Fibroblast of skin of right quadriceps (primary cell): Measurements from ENCODE around the gene FITM1.
"Not testable (repeated sequence)": the region's sequence is repeated elsewhere in the genome, so short reads cannot be mapped to it uniquely, and the experiment has no call there.

ENCODE experiments used
- DNase-seq: peaks from one replicate; pipeline ENCODE4 v3.0.0-alpha.2; 2013

Gene FITM1

DNA sequence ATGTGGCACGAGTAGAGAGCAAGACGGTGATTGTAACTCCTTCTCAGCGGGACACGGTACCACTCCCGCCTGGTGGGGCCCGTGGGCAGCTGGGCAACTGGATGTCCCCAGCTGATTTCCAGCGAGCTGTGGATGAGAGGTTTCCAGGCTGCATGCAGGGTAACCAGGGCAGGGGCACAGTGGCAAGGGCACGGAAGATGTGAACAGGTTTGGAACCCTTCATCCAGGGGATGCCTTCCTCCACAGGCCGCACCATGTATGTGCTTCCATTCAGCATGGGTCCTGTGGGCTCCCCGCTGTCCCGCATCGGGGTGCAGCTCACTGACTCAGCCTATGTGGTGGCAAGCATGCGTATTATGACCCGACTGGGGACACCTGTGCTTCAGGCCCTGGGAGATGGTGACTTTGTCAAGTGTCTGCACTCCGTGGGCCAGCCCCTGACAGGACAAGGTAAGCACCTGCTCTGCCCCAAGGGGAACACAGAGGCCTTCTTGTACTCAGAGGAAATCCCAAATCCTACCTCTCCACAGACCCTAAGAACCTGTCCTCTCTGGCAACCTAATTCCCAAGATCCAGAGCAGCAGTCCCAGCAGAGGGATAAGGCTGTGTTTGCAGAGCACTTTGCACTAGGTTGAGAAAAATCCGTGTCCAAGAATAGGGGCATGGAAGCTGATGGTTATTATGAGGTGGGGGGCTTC is 32.1 kb upstream of the FITM1 start:
- DNase-seq, result no peak

- DNase-seq, result no peak
Measured at GRCh38 chr14:24098927-24099813, 31.3 kb upstream of the FITM1 start.

GRCh38 chr14:24100197-24100981 is 30.1 kb upstream of the FITM1 start:
- no peak for DNase-seq

- no peak for DNase-seq
Measured at GRCh38 chr14:24100982-24101494, 29.4 kb upstream of the FITM1 start.

DNA sequence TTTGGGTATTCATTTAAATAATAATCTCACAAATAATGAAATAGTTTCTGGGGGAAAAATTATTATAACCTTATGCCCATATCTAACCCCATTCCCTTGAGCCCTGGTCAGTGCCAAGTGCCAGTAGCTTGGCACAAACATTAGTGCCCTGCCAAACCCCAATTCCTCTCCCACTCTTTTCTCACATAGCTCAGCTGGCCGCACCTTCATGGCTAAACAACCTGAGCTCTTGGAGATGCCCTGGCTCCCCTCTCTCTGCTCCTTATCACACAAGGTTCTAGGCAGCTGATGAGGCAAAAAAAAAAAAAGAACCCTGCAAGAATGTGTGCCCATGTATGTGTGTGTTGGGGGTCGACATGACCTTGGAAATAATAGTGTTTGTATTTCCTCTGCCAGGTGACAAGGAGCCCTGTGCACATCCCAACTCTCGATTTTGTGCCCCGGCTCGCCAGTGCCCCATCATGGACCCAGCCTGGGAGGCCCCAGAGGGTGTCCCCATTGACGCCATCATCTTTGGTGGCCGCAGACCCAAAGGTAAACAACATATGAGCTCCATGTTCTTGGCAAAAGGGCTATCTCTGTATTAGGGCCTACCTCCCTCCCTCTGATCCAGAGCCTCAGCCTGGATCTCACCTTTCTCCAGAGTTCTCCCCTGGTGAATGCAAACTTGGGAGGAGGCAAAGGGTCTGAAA is 28.0 kb upstream of the FITM1 start:
- no peak for DNase-seq

DNA sequence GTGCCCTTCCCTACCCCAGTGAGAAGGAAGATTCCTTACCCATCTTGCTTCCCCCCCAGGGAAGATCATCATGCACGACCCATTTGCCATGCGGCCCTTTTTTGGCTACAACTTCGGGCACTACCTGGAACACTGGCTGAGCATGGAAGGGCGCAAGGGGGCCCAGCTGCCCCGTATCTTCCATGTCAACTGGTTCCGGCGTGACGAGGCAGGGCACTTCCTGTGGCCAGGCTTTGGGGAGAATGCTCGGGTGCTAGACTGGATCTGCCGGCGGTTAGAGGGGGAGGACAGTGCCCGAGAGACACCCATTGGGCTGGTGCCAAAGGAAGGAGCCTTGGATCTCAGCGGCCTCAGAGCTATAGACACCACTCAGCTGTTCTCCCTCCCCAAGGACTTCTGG is 27.0 kb upstream of the FITM1 start:
- DNase-seq, result no peak

DNA sequence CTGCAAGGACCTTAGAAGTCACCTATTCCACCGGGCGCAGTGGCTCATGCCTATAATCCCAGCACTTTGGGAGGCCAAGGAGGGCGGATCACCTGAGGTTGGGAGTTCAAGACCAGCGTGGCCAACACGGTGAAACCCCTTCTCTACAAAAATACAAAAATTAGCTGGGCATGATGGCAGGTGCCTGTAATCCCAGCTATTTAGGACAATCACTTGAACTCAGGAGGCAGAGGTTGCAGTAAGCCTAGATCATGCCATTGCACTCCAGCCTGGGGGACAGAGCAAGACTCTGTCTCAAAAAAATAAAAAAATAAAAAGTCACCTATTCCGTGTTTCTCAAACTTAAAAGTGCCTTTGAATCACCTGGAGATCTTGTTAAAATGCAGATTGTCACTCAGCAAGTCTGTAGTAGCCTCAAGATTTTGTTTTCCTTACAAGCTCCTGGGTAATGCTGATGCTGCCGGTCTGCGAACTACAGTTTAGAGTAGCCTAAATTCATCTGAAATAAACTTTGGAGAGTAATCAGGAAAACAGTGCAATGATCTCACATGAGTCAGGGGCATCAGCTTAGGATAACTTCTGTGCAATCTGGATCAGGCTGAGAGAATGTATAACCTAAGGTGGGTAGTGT is 24.7 kb upstream of the FITM1 start:
- DNase-seq, result not testable (repeated sequence)

DNA sequence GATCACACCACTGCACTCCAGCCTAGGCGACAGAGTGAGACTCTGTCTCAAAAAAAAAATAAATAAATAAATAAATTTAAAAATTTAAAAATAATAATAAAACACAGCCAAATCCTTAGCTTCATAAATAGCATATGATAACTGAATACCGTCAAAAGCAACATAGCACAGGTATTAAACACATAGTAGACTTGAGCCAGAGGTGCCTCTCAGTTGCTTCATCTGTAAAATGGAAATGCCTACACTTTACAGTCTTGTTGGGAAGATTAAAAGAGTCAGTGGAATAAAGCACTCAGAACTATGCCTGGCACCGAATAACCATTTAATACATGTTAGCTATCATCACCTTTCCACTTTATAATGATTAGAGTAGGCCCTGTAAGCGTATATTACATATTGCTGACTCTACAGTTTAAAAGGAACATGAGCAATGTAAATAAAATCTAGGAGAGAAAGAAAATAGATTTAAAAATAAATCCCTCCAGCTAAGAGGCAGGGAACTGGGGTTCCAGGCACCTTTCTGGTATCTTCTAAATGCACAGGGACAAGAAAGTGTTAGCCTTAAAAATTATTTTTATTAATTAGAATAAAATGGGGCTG is 23.7 kb upstream of the FITM1 start:
- DNase-seq, result no peak

DNA sequence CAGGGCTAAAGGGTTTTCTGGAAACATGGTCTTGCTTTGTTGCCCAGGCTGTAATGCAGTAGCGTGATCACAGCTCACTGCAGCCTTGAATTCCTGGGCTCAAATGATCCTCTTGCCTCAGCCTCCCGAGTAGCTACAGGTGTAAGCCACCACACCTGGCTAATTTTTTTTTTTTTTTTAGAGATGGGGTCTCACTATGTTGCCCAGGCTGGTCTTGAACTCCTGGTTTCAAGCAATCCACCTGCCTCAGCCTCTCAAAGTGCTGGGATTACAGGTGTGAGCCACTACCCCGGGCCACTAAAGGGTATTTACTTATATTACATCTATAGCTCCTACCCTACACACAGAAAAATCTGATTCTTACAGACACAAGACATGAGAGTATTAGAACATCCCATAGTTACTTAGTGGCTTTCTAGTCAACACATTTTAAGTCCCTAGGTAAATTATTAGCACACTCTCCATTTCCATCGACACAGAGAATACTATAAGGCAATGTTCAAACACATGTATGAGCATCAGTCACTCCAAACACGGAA is 22.1 kb upstream of the FITM1 start:
- no peak for DNase-seq

GRCh38 chr14:24110060-24110459 is 20.4 kb upstream of the FITM1 start:
- no peak for DNase-seq

- no peak for DNase-seq
Measured at GRCh38 chr14:24110523-24110922, 19.9 kb upstream of the FITM1 start.

DNA sequence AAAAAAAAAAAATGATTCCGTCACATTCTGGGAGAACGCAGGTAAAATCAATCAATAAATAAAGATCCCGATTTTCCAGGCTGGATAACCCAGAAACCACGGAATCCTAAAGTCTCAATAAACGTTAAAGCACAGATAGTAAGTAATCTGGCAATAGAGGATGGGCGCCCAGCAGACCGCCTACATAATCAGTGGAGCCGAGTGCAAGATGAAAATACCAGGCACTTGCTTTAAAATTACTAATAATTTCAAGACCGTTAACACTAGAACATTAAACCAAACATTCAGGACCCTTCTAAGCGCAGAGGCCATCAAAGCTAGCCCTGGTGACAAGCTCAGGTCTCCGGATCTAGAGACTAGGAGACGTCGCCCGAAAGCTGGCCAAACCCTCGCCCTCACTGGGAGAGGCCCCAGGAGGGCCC is 17.1 kb upstream of the FITM1 start:
- no peak for DNase-seq

- peak; percentile 88 for DNase-seq
Measured at GRCh38 chr14:24113801-24114531, 16.5 kb upstream of the FITM1 start.

GRCh38 chr14:24114532-24115421 is 15.7 kb upstream of the FITM1 start, which contains the start of the genes DCAF11 and NRL:
Gene DCAF11 (plus strand): TSS chr14:24114777. CDS start chr14:24115595, 818 bp downstream.
Gene NRL (minus strand): TSS chr14:24114949. CDS start chr14:24082848, 32,101 bp downstream.
- peak; percentile 100 for DNase-seq

DNA sequence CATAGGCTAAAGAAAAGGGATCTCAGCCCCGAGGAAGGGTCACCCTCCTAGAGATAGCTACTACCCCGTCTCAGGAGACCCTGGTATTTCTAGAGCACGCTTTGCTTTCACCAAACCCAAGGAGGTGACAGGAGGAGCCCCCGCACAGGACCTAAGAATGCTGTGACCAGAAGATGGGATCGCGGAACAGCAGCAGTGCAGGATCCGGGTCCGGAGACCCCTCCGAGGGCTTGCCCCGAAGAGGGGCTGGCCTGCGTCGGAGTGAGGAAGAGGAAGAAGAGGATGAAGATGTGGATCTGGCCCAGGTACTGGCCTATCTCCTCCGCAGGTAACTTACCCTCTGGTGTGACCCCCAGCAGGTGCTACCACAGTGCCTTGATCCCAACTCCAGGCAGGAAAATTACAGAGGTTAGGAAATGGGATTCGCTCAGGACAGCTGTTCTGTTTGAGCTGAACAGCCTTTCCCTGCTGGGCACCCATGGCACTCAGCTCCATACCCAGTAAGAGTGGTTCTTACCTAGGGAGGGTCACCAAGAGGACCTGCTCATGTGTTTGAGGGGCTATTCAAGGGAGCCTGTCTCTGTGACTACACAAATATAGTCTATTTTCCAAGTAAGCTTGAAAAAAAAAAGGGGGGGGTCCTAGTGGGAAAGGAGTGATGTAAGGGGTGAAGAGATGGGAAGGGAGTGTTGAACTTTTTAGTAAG is 14.9 kb upstream of the FITM1 start:
- no peak for DNase-seq

- DNase-seq, result no peak
Measured at GRCh38 chr14:24116128-24116814, 14.2 kb upstream of the FITM1 start.

- DNase-seq, result no peak
Measured at GRCh38 chr14:24117179-24117578, 13.3 kb upstream of the FITM1 start.

DNA sequence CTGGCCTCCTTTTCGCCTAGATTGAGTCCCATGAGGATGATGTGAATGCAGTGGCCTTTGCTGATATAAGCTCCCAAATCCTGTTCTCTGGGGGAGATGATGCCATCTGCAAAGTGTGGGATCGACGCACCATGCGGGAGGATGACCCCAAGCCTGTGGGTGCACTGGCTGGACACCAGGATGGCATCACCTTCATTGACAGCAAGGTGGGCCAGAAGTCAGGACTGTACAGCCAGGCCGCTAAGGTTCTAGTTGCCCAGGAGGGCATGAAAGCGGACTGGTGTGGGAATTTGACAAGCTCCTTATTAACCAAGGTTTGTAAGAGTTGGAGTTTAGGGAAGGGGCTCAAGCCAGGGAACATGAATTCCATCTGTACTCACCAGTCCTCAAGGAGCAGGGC is 10.8 kb upstream of the FITM1 start:
- DNase-seq, result no peak
